VCaP (cell line): ENCODE measurements around the gene IMPG2.

Experiments used
- H3K27ac ChIP-seq: fragments of 450-650 bp; 2 replicates; pipeline ENCODE4 v1.5.1; 2017
- TF ChIP-seq, protein P1 (sequence below): fragments of 450-650 bp; conservative IDR thresholded peaks from 2 replicates; pipeline ENCODE4 v1.5.1; 2017; ENCODE audit warnings: mild to moderate bottlenecking, moderate library complexity

The IMPG2 gene

DNA sequence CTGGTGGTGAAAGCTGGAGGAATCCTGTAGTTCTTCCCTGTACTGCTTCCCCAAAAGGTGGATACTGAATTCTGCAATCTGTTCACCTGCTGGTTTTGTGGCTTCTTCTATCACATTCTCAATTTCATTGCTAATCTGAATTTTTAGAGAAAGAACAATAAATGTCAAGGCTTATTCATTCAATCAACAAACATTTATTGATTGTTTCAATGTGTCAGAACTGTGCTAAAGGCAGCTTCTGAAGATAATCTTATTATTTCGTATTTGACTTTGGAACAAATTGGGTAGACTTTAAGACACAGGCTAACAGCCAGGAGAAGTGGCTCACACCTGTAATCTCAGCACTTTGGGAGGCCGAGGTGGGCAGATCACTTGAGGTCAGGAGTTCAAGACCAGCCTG is 46.8 kb downstream of the IMPG2 start:
- no peak overlapping the region for H3K27ac ChIP-seq
- TF ChIP-seq, protein P1, sequence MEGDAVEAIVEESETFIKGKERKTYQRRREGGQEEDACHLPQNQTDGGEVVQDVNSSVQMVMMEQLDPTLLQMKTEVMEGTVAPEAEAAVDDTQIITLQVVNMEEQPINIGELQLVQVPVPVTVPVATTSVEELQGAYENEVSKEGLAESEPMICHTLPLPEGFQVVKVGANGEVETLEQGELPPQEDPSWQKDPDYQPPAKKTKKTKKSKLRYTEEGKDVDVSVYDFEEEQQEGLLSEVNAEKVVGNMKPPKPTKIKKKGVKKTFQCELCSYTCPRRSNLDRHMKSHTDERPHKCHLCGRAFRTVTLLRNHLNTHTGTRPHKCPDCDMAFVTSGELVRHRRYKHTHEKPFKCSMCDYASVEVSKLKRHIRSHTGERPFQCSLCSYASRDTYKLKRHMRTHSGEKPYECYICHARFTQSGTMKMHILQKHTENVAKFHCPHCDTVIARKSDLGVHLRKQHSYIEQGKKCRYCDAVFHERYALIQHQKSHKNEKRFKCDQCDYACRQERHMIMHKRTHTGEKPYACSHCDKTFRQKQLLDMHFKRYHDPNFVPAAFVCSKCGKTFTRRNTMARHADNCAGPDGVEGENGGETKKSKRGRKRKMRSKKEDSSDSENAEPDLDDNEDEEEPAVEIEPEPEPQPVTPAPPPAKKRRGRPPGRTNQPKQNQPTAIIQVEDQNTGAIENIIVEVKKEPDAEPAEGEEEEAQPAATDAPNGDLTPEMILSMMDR: no peak

DNA sequence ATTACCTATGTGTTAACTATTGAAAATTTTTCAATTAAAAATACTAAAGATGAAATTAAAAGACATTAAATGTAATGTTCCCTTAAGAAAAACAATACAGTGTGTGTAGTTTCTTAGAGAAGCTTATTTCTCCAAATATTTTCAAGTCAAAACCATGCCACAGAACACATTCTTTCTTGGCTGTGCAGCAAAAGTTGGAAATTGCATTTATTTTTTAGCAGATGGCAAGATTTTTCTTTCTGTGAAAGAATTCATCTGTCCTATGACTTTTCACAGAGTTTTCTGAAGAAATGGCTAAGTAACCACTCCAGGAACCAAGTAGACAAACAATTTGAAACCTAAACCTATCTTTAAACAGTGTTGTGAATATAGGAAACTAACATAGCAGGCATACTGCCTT is 47.2 kb downstream of the IMPG2 start:
- H3K27ac ChIP-seq: no peak overlapping the region
- TF ChIP-seq, protein P1: no peak

DNA sequence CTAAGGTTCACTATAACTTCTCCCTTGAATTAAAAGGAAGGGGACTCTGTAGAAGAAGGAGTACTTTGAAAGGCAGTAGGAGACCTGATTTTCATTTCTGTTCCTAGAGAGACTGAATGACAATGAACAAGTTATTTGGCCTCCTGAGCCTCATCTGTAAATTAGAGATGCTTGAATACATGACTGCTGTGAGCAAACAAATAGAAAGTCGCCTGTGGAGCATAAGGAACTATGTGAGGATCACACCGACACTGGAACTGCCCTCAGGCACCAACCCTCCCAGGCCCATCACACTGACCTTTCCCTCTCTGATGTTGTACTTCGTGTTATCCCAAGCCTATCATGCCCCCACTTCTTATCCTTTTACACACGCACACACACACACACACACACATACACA is 48.6 kb downstream of the IMPG2 start:
- TF ChIP-seq, protein P1: no peak
- no peak overlapping the region for H3K27ac ChIP-seq

DNA sequence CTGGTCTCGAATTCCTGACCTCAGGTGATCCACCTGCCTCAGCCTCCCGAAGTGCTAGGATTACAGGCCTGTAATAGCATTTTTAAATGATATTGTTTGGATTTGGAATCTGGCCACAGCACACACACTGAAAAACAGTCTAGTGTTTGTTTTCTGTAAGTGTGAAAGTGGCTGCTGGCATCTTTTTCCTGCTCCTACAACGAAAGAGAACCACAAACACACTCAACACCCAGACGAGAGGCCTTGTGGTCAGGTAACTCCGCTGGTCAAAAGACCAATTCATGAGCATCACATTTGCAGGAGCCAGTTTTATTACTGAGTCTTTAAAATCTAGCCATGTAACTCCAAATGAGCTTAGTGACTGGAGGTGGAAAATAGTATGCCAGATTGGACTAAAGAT is 50.2 kb downstream of the IMPG2 start:
- TF ChIP-seq, protein P1: no peak
- H3K27ac ChIP-seq: no peak overlapping the region

DNA sequence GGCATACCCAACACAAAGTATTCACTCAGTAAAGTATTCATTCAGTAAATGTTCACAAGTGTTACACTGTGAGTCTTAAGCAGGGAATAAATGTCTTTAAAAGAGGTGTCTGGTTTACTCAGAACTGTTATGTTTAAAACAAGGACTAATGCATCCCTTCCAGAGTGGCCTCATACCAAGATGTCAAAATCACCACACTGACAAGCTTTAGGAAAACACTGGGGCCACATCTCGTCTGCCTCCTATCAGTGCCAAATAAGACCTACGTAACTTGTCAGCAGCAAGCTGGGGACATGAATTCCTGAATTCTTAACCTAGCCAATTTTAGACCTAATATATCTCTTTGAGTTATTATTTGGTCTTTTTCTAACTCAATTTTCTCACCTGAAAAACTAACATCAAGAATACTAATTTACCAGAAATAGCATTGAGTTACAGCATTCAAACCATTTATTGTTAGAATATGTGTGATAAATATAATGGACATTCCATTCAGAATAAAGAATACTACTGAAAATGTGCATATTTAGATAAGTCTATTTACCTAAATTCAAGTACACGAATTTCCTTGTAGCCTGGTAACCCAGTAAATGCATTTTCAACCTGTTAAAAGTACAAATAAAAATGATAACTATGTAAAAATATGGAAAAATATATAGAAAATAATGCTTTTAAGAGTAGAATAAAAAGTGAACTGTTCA is 51.3 kb downstream of the IMPG2 start:
- no peak overlapping the region for H3K27ac ChIP-seq
- TF ChIP-seq, protein P1: no peak

DNA sequence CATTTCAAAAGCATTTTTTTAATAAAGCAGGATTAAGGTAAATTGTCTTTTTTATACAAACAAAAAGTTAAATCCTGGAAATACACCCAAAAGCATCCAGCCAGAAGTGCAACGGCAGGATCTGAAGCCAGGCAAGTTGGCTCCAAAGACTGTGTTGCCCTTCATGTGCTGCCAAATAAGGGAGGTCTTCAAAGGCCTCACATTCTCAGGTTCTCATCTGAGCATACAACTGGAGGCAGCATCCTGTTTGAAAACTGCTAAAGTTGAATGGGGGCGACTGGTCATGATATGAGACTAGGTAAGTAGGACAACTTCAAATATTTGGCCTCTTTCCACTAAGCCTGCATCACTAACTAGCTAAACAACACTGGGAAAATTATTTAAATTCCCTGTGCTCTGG is 52.2 kb downstream of the IMPG2 start:
- H3K27ac ChIP-seq: no peak overlapping the region
- TF ChIP-seq, protein P1: no peak

DNA sequence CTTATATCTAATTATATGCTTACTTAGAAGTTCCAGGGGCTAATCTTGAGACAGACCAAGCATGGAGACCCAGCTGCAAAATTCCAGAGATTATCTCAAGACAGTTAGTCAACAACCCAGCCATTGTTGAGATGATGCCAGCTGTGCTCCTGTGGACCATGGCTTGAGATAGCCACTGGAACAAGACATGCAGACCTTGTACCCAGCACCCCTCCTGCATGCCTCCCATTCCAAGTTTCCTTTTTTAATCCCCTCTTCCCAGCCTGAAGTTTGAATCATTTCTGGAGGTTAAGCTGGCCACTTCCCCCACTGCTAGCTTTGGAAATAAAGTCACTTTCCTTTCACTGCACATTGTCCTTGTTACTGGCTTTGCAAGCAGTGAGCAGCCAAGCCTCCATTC is 53.8 kb downstream of the IMPG2 start:
- H3K27ac ChIP-seq: no peak overlapping the region
- TF ChIP-seq, protein P1: no peak
